H1 (cell line): ENCODE results near the gene GLIS2. TPM values are rescaled to one million over a fixed set of nuclear protein-coding genes. Genes with fewer than 3 reads are reported as not detected.

Experiments used
- ATF3 ChIP-seq: IDR thresholded peaks from 2 replicates; pipeline ENCODE4 v1.6.1; 2011; ENCODE audit warnings: low read depth, mild to moderate bottlenecking, low read length; ENCODE audit not compliant: insufficient read depth
- BCL11A ChIP-seq, 2 experiments: IDR thresholded peaks; one replicate each; pipeline ENCODE4 v1.6.1; 2011; ENCODE audit warnings: low read depth in 2 of 2, low read length in 2 of 2, mild to moderate bottlenecking in 2 of 2
- BRCA1 ChIP-seq: IDR thresholded peaks from 2 replicates; pipeline ENCODE4 v1.6.1; 2012; ENCODE audit warnings: low read depth, low read length, improper control_type of control experiment
- CEBPB ChIP-seq: IDR thresholded peaks from 2 replicates; pipeline ENCODE4 v1.6.1; 2012; ENCODE audit warnings: low read depth, low read length
- CREB1 ChIP-seq: IDR thresholded peaks from 2 replicates; pipeline ENCODE4 v1.6.1; 2012; ENCODE audit warnings: inconsistent platforms
- CTBP2 ChIP-seq: IDR thresholded peaks from 2 replicates; pipeline ENCODE4 v1.7.0; 2011; ENCODE audit warnings: borderline replicate concordance, mild to moderate bottlenecking, moderate library complexity, mixed read lengths, low read length; ENCODE audit not compliant: insufficient read depth, insufficient read length
- CTCF ChIP-seq, 3 experiments: IDR thresholded peaks; 1 replicate in 2 of 3; 2 replicates in 1 of 3; pipeline versions ENCODE4 v1.5.1 to v1.6.1; 2011; ENCODE audit warnings: low read length in 3 of 3, mild to moderate bottlenecking in 3 of 3, inconsistent platforms in 2 of 3, low read depth in 1 of 3, moderate library complexity in 1 of 3; ENCODE audit not compliant: insufficient read depth in 1 of 3; ENCODE audit errors: control extremely low read depth in 1 of 3
- GABPA ChIP-seq: IDR thresholded peaks from 2 replicates; pipeline ENCODE4 v1.6.1; 2011; ENCODE audit warnings: mild to moderate bottlenecking, low read length, moderate library complexity, borderline replicate concordance; ENCODE audit not compliant: insufficient read depth
- HDAC2 ChIP-seq, 2 experiments: fragments of 300-600 bp in 1 of 2; sonication (generic) in 1 of 2; IDR thresholded peaks; 2 replicates each; pipeline ENCODE4 v1.6.1; 2011 to 2012; ENCODE audit warnings: low read depth in 2 of 2, low read length in 2 of 2, mild to moderate bottlenecking in 2 of 2, moderate library complexity in 2 of 2, borderline replicate concordance in 1 of 2, inconsistent platforms in 1 of 2
- KDM5A ChIP-seq: fragments of 200-600 bp; IDR thresholded peaks from 2 replicates; pipeline ENCODE4 v1.7.1; 2012; ENCODE audit warnings: mild to moderate bottlenecking, low read length, inconsistent platforms, mixed read lengths
- MAFK ChIP-seq: IDR thresholded peaks from 2 replicates; pipeline ENCODE4 v1.6.1; 2012; ENCODE audit warnings: low read depth, mild to moderate bottlenecking, improper control_type of control experiment, low read length
- MAX ChIP-seq: IDR thresholded peaks from 2 replicates; pipeline ENCODE4 v1.6.1; 2012; ENCODE audit warnings: inconsistent platforms
- POU5F1 ChIP-seq: IDR thresholded peaks from 2 replicates; pipeline ENCODE4 v1.6.1; 2011; ENCODE audit warnings: low read depth, mild to moderate bottlenecking, low read length, moderate library complexity
- RBBP5 ChIP-seq: IDR thresholded peaks from 2 replicates; pipeline ENCODE4 v1.7.1; 2012; ENCODE audit warnings: low read depth, mild to moderate bottlenecking, inconsistent platforms, low read length, moderate library complexity, borderline replicate concordance
- RXRA ChIP-seq: IDR thresholded peaks from 2 replicates; pipeline ENCODE4 v1.6.1; 2011; ENCODE audit warnings: low read depth, mild to moderate bottlenecking, low read length, moderate library complexity; ENCODE audit not compliant: insufficient read depth
- SUZ12 ChIP-seq: fragments of 200-600 bp; sonication (generic); IDR thresholded peaks from 2 replicates; pipeline ENCODE4 v1.6.1; 2012; ENCODE audit warnings: mild to moderate bottlenecking, inconsistent platforms, low read length, moderate library complexity, mixed read lengths
- TCF12 ChIP-seq: IDR thresholded peaks from 2 replicates; pipeline ENCODE4 v1.6.1; 2011; ENCODE audit warnings: low read depth, mild to moderate bottlenecking, low read length
- USF2 ChIP-seq: IDR thresholded peaks from 2 replicates; pipeline ENCODE4 v1.6.1; 2011; ENCODE audit warnings: low read length, improper control_type of control experiment
- polyA plus RNA-seq, 7 experiments: library from polyadenylated mRNA; depleted of rRNA in 3 of 7; stranded (reverse) in 5 of 7; unstranded in 2 of 7; fragments of >200 nt in 5 of 7; fragments of 200-250 nt in 2 of 7; gene quantifications; 1 replicate in 5 of 7; 2 replicates in 1 of 7; 4 replicates in 1 of 7; pipeline versions ENCODE4 v1.2.1 to v1.2.3, GENCODE V29; 2011 to 2013; ENCODE audit warnings: missing spikeins in 2 of 7, mixed read lengths in 2 of 7
- total RNA-seq: library from RNA; stranded (reverse); fragmentation: NEBNext Ultra II Directional; extraction: Animal tissue kit (Norgen Biotek cat#: 25700); gene quantifications from 2 replicates; pipeline ENCODE4 v1.2.1, GENCODE V29; 2021

Gene GLIS2
- total and polyA plus RNA-seq, 2 of the 8 experiments (the other 6 are each of a cell fraction or from before 2014, with no cell fraction given), result 4.3 to 17.4 TPM

- TF ChIP-seq CTBP2 (no peak), BCL11A (IDR thresholded peaks at IDR 0.05; ENCODE audit: low read depth in 2 of 2, low read length in 2 of 2) (no peak), CREB1 (peak; percentile 52), ATF3 (no peak), MAX (peak; percentile 57), GABPA (peak; percentile 66; the same call in 1 of the 2 replicates), BRCA1 (no peak), MAFK (no peak), CEBPB (no peak), USF2 (no peak), TCF12 (no peak), HDAC2 (IDR thresholded peaks at IDR 0.05; ENCODE audit: borderline replicate concordance in 1 of 2, low read depth in 2 of 2, low read length in 2 of 2) (peak in 1 of 2 experiments; percentile 32; a peak in 1 of 4 replicates), POU5F1 (no peak), KDM5A (no peak), SUZ12 (no peak), RBBP5 (no peak), RXRA (no peak), CTCF (IDR thresholded peaks at IDR 0.05; ENCODE audit: control extremely low read depth in 1 of 3, insufficient read depth in 1 of 3, low read depth in 1 of 3, low read length in 3 of 3) (peak; percentile 90 to 98 (median 94))
Measured at GRCh38 chr16:4358831-4359561, 43.1 kb downstream of the GLIS2 start (continued).
